Type B pancreatic cell (in vitro differentiated cells): Measurements from ENCODE around the gene ZNF592. TPM values are rescaled to one million over a fixed set of nuclear protein-coding genes. Genes with fewer than 3 reads are reported as not detected.

Experiments
- DNase-seq: peaks from one replicate; pipeline ENCODE4 v3.0.0; 2021; ENCODE audit warnings: mixed read lengths; ENCODE audit not compliant: unreplicated experiment; ENCODE audit errors: extremely low spot score
- H3K27ac Mint-ChIP-seq: 2 replicates; pipeline ENCODE4 v1.8.0; 2021; ENCODE audit warnings: mild to moderate bottlenecking, mixed read lengths
- H3K27me3 Mint-ChIP-seq: 2 replicates; pipeline ENCODE4 v1.8.0; 2021; ENCODE audit warnings: mixed read lengths
- H3K36me3 Mint-ChIP-seq: 2 replicates; pipeline ENCODE4 v1.8.0; 2021; ENCODE audit warnings: mixed read lengths
- H3K4me1 Mint-ChIP-seq: one replicate; pipeline ENCODE4 v1.8.0; 2021; ENCODE audit warnings: mixed read lengths; ENCODE audit not compliant: unreplicated experiment
- H3K4me3 Mint-ChIP-seq: 2 replicates; pipeline ENCODE4 v1.8.0; 2021; ENCODE audit warnings: mild to moderate bottlenecking, mixed read lengths
- H3K9me3 Mint-ChIP-seq: 2 replicates; pipeline ENCODE4 v1.8.0; 2021; ENCODE audit warnings: mixed read lengths
- CTCF ChIP-seq: fragments of 200-600 bp; sonication (generic); conservative IDR thresholded peaks from 2 replicates; pipeline ENCODE4 v1.5.0; 2021; ENCODE audit warnings: antibody characterized with exemption, mild to moderate bottlenecking
- total RNA-seq: library from RNA; stranded (reverse); gene quantifications from 2 replicates; pipeline ENCODE4 v1.2.1, GENCODE V29; 2021; ENCODE audit warnings: low replicate concordance

Gene ZNF592
- total RNA-seq, 1 donor from 2014 or later = 26.8 TPM

GRCh38 chr15:84797212-84797611 is 48.8 kb downstream of the ZNF592 start:
- TF ChIP-seq CTCF = no peak
- no peak overlapping the region for H3K27ac Mint-ChIP-seq

GRCh38 chr15:84797801-84798200 is 49.4 kb downstream of the ZNF592 start:
- no peak overlapping the region for H3K4me3 Mint-ChIP-seq
- DNase-seq = no peak
- no peak overlapping the region for H3K27ac Mint-ChIP-seq
- H3K36me3 Mint-ChIP-seq = peaks cover 25% of the 10 kb centered on the region
- no peaks in the 10 kb centered on the region for H3K27me3 Mint-ChIP-seq
- no peak for TF ChIP-seq CTCF
- no peaks in the 10 kb centered on the region for H3K4me1 Mint-ChIP-seq
- H3K9me3 Mint-ChIP-seq = no peaks in the 10 kb centered on the region

More at GRCh38 chr15:84797212-84797611, 48.8 kb downstream of the ZNF592 start:
- DNase-seq = no peak
- H3K4me3 Mint-ChIP-seq = no peak overlapping the region
- H3K27me3 Mint-ChIP-seq = no peaks in the 10 kb centered on the region
- H3K9me3 Mint-ChIP-seq = no peaks in the 10 kb centered on the region
- peaks cover 22% of the 10 kb centered on the region for H3K36me3 Mint-ChIP-seq
- no peaks in the 10 kb centered on the region for H3K4me1 Mint-ChIP-seq

GRCh38 chr15:84798436-84798946 is 50.1 kb downstream of the ZNF592 start:
- no peaks in the 10 kb centered on the region for H3K27me3 Mint-ChIP-seq
- no peak overlapping the region for H3K4me3 Mint-ChIP-seq
- no peak overlapping the region for H3K27ac Mint-ChIP-seq
- H3K9me3 Mint-ChIP-seq = no peaks in the 10 kb centered on the region
- H3K36me3 Mint-ChIP-seq = peaks cover 31% of the 10 kb centered on the region
- TF ChIP-seq CTCF = no peak
- no peaks in the 10 kb centered on the region for H3K4me1 Mint-ChIP-seq
- no peak for DNase-seq

- H3K27me3 Mint-ChIP-seq = no peaks in the 10 kb centered on the region
- H3K36me3 Mint-ChIP-seq = peaks cover 30% of the 10 kb centered on the region
- TF ChIP-seq CTCF = no peak
- peaks cover 5% of the 10 kb centered on the region for H3K4me1 Mint-ChIP-seq
- no peak for DNase-seq
- H3K27ac Mint-ChIP-seq = no peak overlapping the region
- H3K4me3 Mint-ChIP-seq = no peak overlapping the region
- no peaks in the 10 kb centered on the region for H3K9me3 Mint-ChIP-seq
Observed at GRCh38 chr15:84799511-84800187, 51.3 kb downstream of the ZNF592 start.

GRCh38 chr15:84800365-84800806 is 52.0 kb downstream of the ZNF592 start:
- Mint-ChIP-seq H3K36me3 (peaks cover 27% of the 10 kb centered on the region), H3K9me3 (no peaks in the 10 kb centered on the region), H3K27ac (no peak overlapping the region), H3K27me3 (no peaks in the 10 kb centered on the region), H3K4me1 (peaks cover 7% of the 10 kb centered on the region), H3K4me3 (no peak overlapping the region)
- no peak for TF ChIP-seq CTCF
- DNase-seq = no peak
